Mesenchymal stem cell (in vitro differentiated cells and primary cell): ENCODE measurements around the gene UVSSA.

ENCODE experiments used
- DNase-seq: peaks from one replicate; pipeline ENCODE4 v3.0.0-alpha.2; 2013
- H2AFZ ChIP-seq: one replicate; pipeline ENCODE4 v1.6.1; 2013; ENCODE audit warnings: low read depth, mild to moderate bottlenecking, control low read depth, inconsistent platforms, low read length, moderate library complexity
- H2AK5ac ChIP-seq: 2 replicates; pipeline ENCODE4 v1.6.1; 2013; ENCODE audit warnings: low read length, moderate library complexity, mild to moderate bottlenecking, inconsistent platforms; ENCODE audit not compliant: severe bottlenecking
- H2BK120ac ChIP-seq: one replicate; pipeline ENCODE4 v1.6.1; 2013; ENCODE audit warnings: low read depth, mild to moderate bottlenecking, inconsistent platforms, low read length, moderate library complexity
- H2BK12ac ChIP-seq, 2 experiments: one replicate each; pipeline ENCODE4 v1.6.1; 2013; ENCODE audit warnings: inconsistent platforms in 2 of 2, low read length in 2 of 2, mild to moderate bottlenecking in 2 of 2, moderate library complexity in 2 of 2, control low read depth in 1 of 2
- H2BK15ac ChIP-seq: one replicate; pipeline ENCODE4 v1.6.1; 2013; ENCODE audit warnings: mild to moderate bottlenecking, low read depth, inconsistent platforms; ENCODE audit not compliant: poor library complexity, severe bottlenecking
- H2BK5ac ChIP-seq: 2 replicates; pipeline ENCODE4 v1.6.1; 2013; ENCODE audit warnings: low read depth, mild to moderate bottlenecking, low read length, control low read depth, inconsistent platforms; ENCODE audit not compliant: poor library complexity, severe bottlenecking
- H3K14ac ChIP-seq, 2 experiments: one replicate each; pipeline ENCODE4 v1.6.1; 2013; ENCODE audit warnings: inconsistent platforms in 2 of 2, low read length in 2 of 2, control low read depth in 1 of 2, mild to moderate bottlenecking in 1 of 2, moderate library complexity in 1 of 2
- H3K18ac ChIP-seq, 2 experiments: one replicate each; pipeline ENCODE4 v1.6.1; 2013; ENCODE audit warnings: inconsistent platforms in 2 of 2, low read length in 2 of 2, control low read depth in 1 of 2, low read depth in 1 of 2, mild to moderate bottlenecking in 1 of 2
- H3K23ac ChIP-seq, 2 experiments: one replicate each; pipeline ENCODE4 v1.6.1; 2013; ENCODE audit warnings: inconsistent platforms in 2 of 2, low read length in 2 of 2, mild to moderate bottlenecking in 2 of 2, moderate library complexity in 2 of 2, control low read depth in 1 of 2
- H3K27ac ChIP-seq: 2 replicates; pipeline ENCODE4 v1.5.1; 2013; ENCODE audit warnings: mild to moderate bottlenecking, moderate library complexity, low read length, control low read depth, inconsistent platforms; ENCODE audit not compliant: poor library complexity, severe bottlenecking
- H3K27me3 ChIP-seq, 2 experiments: 2 replicates each; pipeline versions ENCODE4 v1.6.1 to v1.7.0; 2013; ENCODE audit warnings: low read length in 2 of 2, mild to moderate bottlenecking in 2 of 2, moderate library complexity in 2 of 2, control low read depth in 1 of 2, inconsistent platforms in 1 of 2; ENCODE audit not compliant: control insufficient read depth in 1 of 2, insufficient read depth in 1 of 2
- H3K36me3 ChIP-seq, 2 experiments: 2 replicates each; pipeline versions ENCODE4 v1.6.1 to v1.7.0; 2013; ENCODE audit warnings: low read length in 2 of 2, control low read depth in 1 of 2, inconsistent platforms in 1 of 2, low read depth in 1 of 2, mild to moderate bottlenecking in 1 of 2; ENCODE audit not compliant: insufficient read depth in 2 of 2, control insufficient read depth in 1 of 2
- H3K4ac ChIP-seq, 2 experiments: one replicate each; pipeline ENCODE4 v1.6.1; 2013; ENCODE audit warnings: inconsistent platforms in 2 of 2, low read length in 2 of 2, mild to moderate bottlenecking in 2 of 2, moderate library complexity in 2 of 2, control low read depth in 1 of 2, low read depth in 1 of 2
- H3K4me1 ChIP-seq: 2 replicates; pipeline ENCODE4 v1.6.1; 2013; ENCODE audit warnings: low read depth, low read length, control low read depth; ENCODE audit not compliant: control insufficient read depth, insufficient read depth
- H3K4me2 ChIP-seq: 2 replicates; pipeline ENCODE4 v1.6.1; 2013; ENCODE audit warnings: low read length, mild to moderate bottlenecking, inconsistent platforms; ENCODE audit not compliant: poor library complexity, severe bottlenecking
- H3K4me3 ChIP-seq, 2 experiments: 2 replicates each; pipeline versions ENCODE4 v1.5.1 to v1.7.0; 2013; ENCODE audit warnings: low read length in 2 of 2, mild to moderate bottlenecking in 2 of 2, control low read depth in 1 of 2, low read depth in 1 of 2; ENCODE audit not compliant: insufficient read depth in 1 of 2
- H3K79me1 ChIP-seq: replicated peaks from 2 replicates; pipeline ENCODE4 v1.6.1; 2013; ENCODE audit warnings: mild to moderate bottlenecking, control low read depth, low read length, inconsistent platforms; ENCODE audit not compliant: poor library complexity, severe bottlenecking
- H3K9ac ChIP-seq: 2 replicates; pipeline ENCODE4 v1.7.0; 2013; ENCODE audit warnings: mild to moderate bottlenecking, low read length, moderate library complexity
- H3K9me3 ChIP-seq: 2 replicates; pipeline ENCODE4 v1.7.0; 2013; ENCODE audit warnings: mild to moderate bottlenecking, low read length; ENCODE audit not compliant: control insufficient read depth
- H4K8ac ChIP-seq: one replicate; pipeline ENCODE4 v1.6.1; 2013; ENCODE audit warnings: inconsistent platforms, mild to moderate bottlenecking, low read length, moderate library complexity
- H4K91ac ChIP-seq: one replicate; pipeline ENCODE4 v1.6.1; 2013; ENCODE audit warnings: mild to moderate bottlenecking, low read length, inconsistent platforms
- WGBS: methylation state at CpG from one replicate; pipeline ENCODE4 v1.1.7; 2013; ENCODE audit warnings: mixed read lengths; 5-methylcytosine and 5-hydroxymethylcytosine counted together

Gene UVSSA

DNA sequence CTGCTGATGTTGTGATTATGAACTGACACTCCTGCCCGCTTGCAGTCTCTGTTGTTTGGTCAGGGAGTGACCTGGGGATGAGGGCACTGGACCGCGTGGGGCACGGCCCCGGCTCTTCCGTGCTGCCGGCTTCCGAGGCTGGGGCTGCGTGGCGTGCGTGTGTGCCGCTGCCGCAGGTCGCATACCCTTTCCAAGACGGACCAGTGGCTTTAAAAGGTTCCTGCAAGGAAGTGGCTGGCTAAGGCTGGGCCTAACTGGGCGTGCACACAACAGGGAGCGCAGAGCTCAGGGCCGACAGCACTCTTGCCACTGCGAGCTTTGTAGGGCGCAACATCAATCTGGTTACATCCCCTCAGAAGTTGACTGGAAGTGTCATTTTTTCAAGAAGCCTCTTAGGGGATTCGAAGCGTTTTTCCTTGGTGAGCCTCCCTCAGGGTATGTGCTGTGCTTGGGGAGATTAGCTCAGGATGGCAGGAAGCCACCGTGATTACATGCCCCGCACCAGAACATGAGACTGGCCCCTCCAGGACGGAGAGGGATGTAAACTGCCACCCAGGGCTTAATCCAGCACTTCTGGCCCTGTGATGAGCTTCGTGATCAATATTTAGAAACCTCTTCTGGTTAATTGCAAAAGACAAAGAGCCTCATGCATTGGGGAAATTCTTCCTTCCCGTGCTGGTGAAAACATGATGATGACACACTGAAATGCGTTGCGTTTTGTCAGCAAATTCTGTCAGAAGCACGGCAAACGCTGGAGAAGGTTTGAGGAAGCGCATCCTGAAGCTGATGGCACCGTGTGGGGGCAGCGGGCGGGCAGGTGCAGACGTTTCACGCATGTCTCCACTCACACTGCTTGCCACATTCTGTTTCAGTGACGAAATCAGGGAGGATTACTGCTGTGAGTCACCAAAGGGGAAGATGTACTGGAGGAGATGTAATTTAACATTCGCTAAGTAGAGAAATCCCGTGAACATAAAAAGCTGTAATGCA, 46.2 kb upstream of the UVSSA start:
- no peak overlapping the region for H2AK5ac ChIP-seq
- H3K4me2 ChIP-seq: no peak overlapping the region
- H3K4ac ChIP-seq: no peak overlapping the region
- H3K27ac ChIP-seq: peak overlapping the region; percentile 13
- no peak overlapping the region for H4K8ac ChIP-seq
- WGBS: 88% methylated on average over 40 of the region's 40 CpGs
- H3K79me1 ChIP-seq: peaks cover 13% of the 10 kb centered on the region
- no peak overlapping the region for H3K23ac ChIP-seq
- H3K18ac ChIP-seq: no peak overlapping the region
- no peak overlapping the region for H2BK5ac ChIP-seq
- H3K36me3 ChIP-seq: peaks cover 52 to 59% of the 10 kb centered on the region in 2 experiments
- no peak overlapping the region for H3K4me3 ChIP-seq
- no peak overlapping the region for H3K14ac ChIP-seq
- H2AFZ ChIP-seq: no peak overlapping the region
- H3K9me3 ChIP-seq: no peaks in the 10 kb centered on the region
- no peak overlapping the region for H2BK120ac ChIP-seq
- H3K27me3 ChIP-seq: no peaks in the 10 kb centered on the region
- DNase-seq: peak; percentile 86
- H2BK12ac ChIP-seq: no peak overlapping the region
- no peak overlapping the region for H2BK15ac ChIP-seq
- H4K91ac ChIP-seq: no peak overlapping the region
- no peak overlapping the region for H3K9ac ChIP-seq
- peaks cover 19% of the 10 kb centered on the region for H3K4me1 ChIP-seq

DNA sequence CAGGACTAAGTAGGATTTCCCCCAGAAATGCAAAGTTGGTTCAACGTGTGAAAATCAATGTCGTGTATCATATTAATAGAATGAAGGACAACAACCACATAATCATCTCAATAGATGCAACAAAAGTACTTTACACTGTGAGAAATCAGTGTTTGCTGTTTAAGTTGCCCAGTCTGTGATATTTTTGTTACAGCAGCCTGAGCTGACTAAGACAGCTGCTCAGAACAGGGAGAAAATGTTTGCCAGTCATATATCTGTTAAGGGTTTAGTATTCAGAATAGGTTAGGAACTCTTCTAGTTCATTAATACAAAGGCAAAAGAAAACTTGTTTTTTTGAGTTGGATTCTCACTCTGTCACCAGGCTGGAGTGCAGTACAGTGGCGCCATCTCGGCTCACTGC, 44.8 kb upstream of the UVSSA start:
- Histone ChIP-seq H2AK5ac (no peak overlapping the region), H3K27ac (no peak overlapping the region), H2BK5ac (no peak overlapping the region), H3K79me1 (peaks cover 22% of the 10 kb centered on the region), H3K4me3 (no peak overlapping the region), H3K9me3 (no peaks in the 10 kb centered on the region), H3K4me1 (peaks cover 17% of the 10 kb centered on the region), H3K36me3 (peaks cover 51% of the 10 kb centered on the region in 2 experiments), H2BK15ac (no peak overlapping the region), H3K23ac (no peak overlapping the region), H2BK120ac (no peak overlapping the region), H2AFZ (no peak overlapping the region), H3K4ac (no peak overlapping the region), H3K27me3 (no peaks in the 10 kb centered on the region), H4K91ac (no peak overlapping the region), H3K14ac (no peak overlapping the region), H3K9ac (no peak overlapping the region), H3K18ac (no peak overlapping the region), H3K4me2 (no peak overlapping the region), H2BK12ac (no peak overlapping the region), H4K8ac (no peak overlapping the region)
- 100% methylated on average over 2 of the region's 4 CpGs for WGBS
- no peak for DNase-seq

DNA sequence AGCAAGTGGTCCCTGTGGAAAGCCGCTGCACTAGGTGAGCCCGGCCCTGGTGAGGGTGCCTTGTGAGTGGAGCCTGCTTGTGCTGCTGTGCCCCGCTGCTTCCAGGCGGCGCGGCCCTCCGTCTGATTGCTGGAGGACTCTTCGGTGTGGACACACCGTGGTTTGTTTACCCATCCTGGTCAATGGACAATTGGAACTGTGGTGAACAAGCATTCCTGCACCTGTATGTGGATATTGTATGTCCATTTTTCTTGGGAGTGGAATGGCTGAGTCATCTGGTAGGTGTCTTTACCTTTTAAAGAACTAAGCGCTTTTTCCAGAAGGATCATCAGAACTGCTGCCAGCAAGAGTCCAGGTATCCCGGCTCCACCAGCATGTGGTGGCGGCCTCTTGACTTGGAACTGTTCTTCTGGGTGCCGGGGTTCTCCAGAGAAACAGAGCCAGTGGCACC, 41.7 kb upstream of the UVSSA start:
- DNase-seq: no peak
- Histone ChIP-seq H2AK5ac (no peak overlapping the region), H3K27me3 (no peaks in the 10 kb centered on the region), H3K23ac (no peak overlapping the region), H2BK15ac (no peak overlapping the region), H4K8ac (no peak overlapping the region), H3K14ac (no peak overlapping the region), H3K79me1 (peaks cover 19% of the 10 kb centered on the region), H3K18ac (no peak overlapping the region), H2BK12ac (no peak overlapping the region), H3K4me3 (no peak overlapping the region), H3K4ac (no peak overlapping the region), H4K91ac (no peak overlapping the region), H2BK5ac (no peak overlapping the region), H3K4me2 (no peak overlapping the region), H3K36me3 (peaks cover 32 to 33% of the 10 kb centered on the region in 2 experiments), H2BK120ac (no peak overlapping the region), H2AFZ (no peak overlapping the region), H3K27ac (no peak overlapping the region), H3K9ac (no peak overlapping the region), H3K9me3 (no peaks in the 10 kb centered on the region), H3K4me1 (peaks cover 28% of the 10 kb centered on the region)
- WGBS: 98% methylated on average over 13 of the region's 13 CpGs

DNA sequence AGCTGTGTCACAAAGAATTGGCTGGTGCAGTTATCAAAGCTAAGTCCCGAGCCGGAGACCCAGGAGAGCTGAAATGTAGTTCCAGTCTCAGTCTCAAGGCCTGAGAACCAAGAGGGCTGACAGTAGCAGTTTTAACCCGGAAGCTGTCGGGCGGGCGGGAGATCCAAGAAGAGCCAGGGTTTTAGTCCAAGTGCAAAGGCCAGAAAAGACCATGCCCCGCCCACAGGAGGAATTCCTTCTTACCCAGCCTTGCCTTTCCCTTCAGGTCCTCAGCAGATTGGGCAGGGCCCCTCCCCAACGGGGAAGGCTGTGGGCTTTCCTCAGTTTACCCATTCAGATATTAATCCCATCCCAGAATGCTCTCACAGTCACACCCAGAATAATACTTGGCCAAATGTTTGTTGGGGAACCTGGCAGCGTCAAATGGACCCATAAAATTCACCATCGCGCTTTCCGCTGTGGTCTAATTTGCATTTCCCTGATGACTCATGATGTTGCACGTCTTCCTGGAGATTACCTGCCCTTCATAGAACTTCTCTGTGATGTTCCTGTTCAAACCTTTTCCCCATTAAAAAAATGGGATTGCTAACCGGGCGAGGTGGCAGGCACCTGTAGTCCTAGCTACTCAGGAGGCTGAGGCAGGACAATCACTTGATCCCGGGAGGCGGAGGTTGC, 41.1 kb upstream of the UVSSA start:
- Histone ChIP-seq H3K4me1 (peaks cover 30% of the 10 kb centered on the region), H3K9ac (no peak overlapping the region), H3K23ac (no peak overlapping the region), H2BK15ac (no peak overlapping the region), H3K27ac (no peak overlapping the region), H3K14ac (no peak overlapping the region), H3K36me3 (peaks cover 28 to 29% of the 10 kb centered on the region in 2 experiments), H3K79me1 (peaks cover 19% of the 10 kb centered on the region), H3K4ac (no peak overlapping the region), H3K9me3 (no peaks in the 10 kb centered on the region), H3K4me3 (no peak overlapping the region), H4K91ac (no peak overlapping the region), H4K8ac (no peak overlapping the region), H2BK12ac (no peak overlapping the region), H2AFZ (no peak overlapping the region), H2AK5ac (no peak overlapping the region), H3K18ac (no peak overlapping the region), H3K4me2 (no peak overlapping the region), H2BK120ac (no peak overlapping the region), H2BK5ac (peak overlapping the region; percentile 36), H3K27me3 (no peaks in the 10 kb centered on the region)
- DNase-seq: no peak
- 91% methylated on average over 17 of the region's 17 CpGs for WGBS
